ENCODE data around the gene NRM. TPM values are rescaled to one million over a fixed set of nuclear protein-coding genes. Genes with fewer than 3 reads are reported as not detected.

The NRM gene
- total RNA-seq, 4 donors from 2014 or later, result 2.3 to 9.0 (median 6.8) TPM

- peaks cover 80% of the 10 kb centered on the region for H3K36me3 ChIP-seq
- H3K4me1 ChIP-seq, result peaks cover 8% of the 10 kb centered on the region
- H3K27ac ChIP-seq, result no peak overlapping the region
- no peak overlapping the region for H3K4me3 ChIP-seq
- no peak for TF ChIP-seq POLR2AphosphoS5 (IDR thresholded peaks at IDR 0.05)
- TF ChIP-seq EP300 (IDR thresholded peaks at IDR 0.05), result no peak
- TF ChIP-seq POLR2A (IDR thresholded peaks at IDR 0.05), result no peak
- TF ChIP-seq, protein P1, sequence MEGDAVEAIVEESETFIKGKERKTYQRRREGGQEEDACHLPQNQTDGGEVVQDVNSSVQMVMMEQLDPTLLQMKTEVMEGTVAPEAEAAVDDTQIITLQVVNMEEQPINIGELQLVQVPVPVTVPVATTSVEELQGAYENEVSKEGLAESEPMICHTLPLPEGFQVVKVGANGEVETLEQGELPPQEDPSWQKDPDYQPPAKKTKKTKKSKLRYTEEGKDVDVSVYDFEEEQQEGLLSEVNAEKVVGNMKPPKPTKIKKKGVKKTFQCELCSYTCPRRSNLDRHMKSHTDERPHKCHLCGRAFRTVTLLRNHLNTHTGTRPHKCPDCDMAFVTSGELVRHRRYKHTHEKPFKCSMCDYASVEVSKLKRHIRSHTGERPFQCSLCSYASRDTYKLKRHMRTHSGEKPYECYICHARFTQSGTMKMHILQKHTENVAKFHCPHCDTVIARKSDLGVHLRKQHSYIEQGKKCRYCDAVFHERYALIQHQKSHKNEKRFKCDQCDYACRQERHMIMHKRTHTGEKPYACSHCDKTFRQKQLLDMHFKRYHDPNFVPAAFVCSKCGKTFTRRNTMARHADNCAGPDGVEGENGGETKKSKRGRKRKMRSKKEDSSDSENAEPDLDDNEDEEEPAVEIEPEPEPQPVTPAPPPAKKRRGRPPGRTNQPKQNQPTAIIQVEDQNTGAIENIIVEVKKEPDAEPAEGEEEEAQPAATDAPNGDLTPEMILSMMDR (IDR thresholded peaks at IDR 0.05), result no peak
- H3K9me3 ChIP-seq, result no peaks in the 10 kb centered on the region
- no peaks in the 10 kb centered on the region for H3K27me3 ChIP-seq
- no peak for DNase-seq (ENCODE audit: low spot score in 2 of 2)
- WGBS, result 63% methylated on average over 6 of the region's 6 CpGs
Measured at GRCh38 chr6:30707281-30707850, 16.6 kb upstream of the NRM start.

GRCh38 chr6:30705620-30706019, 14.8 kb upstream of the NRM start:
- TF ChIP-seq POLR2A (IDR thresholded peaks at IDR 0.05) (no peak), EP300 (IDR thresholded peaks at IDR 0.05) (no peak), POLR2AphosphoS5 (IDR thresholded peaks at IDR 0.05) (no peak)
- TF ChIP-seq, protein P1 (IDR thresholded peaks at IDR 0.05), result no peak
- DNase-seq (ENCODE audit: low spot score in 2 of 2), result no peak
- Histone ChIP-seq H3K4me1 (no peaks in the 10 kb centered on the region), H3K9me3 (no peaks in the 10 kb centered on the region), H3K36me3 (peaks cover 69% of the 10 kb centered on the region), H3K27me3 (no peaks in the 10 kb centered on the region), H3K4me3 (no peak overlapping the region), H3K27ac (no peak overlapping the region)
- 90% methylated on average over 4 of the region's 4 CpGs for WGBS

GRCh38 chr6:30703821-30704220, 13.0 kb upstream of the NRM start:
- no peaks in the 10 kb centered on the region for H3K27me3 ChIP-seq
- no peak for TF ChIP-seq POLR2A (IDR thresholded peaks at IDR 0.05)
- TF ChIP-seq, protein P1 (IDR thresholded peaks at IDR 0.05), result no peak
- no peak for TF ChIP-seq EP300 (IDR thresholded peaks at IDR 0.05)
- no peak for TF ChIP-seq POLR2AphosphoS5 (IDR thresholded peaks at IDR 0.05)
- peaks cover 68% of the 10 kb centered on the region for H3K36me3 ChIP-seq
- no peak overlapping the region for H3K27ac ChIP-seq
- no peaks in the 10 kb centered on the region for H3K4me1 ChIP-seq
- H3K4me3 ChIP-seq, result no peak overlapping the region
- H3K9me3 ChIP-seq, result no peaks in the 10 kb centered on the region
- 89% methylated on average over 4 of the region's 4 CpGs for WGBS
- DNase-seq (ENCODE audit: low spot score in 2 of 2), result no peak

- DNase-seq (ENCODE audit: low spot score in 2 of 2), result no peak
- Histone ChIP-seq H3K27me3 (no peaks in the 10 kb centered on the region), H3K27ac (no peak overlapping the region), H3K4me3 (no peak overlapping the region), H3K9me3 (no peaks in the 10 kb centered on the region), H3K36me3 (peaks cover 65% of the 10 kb centered on the region), H3K4me1 (no peaks in the 10 kb centered on the region)
- 93% methylated on average over 10 of the region's 10 CpGs for WGBS
- TF ChIP-seq POLR2A (IDR thresholded peaks at IDR 0.05), result no peak
- no peak for TF ChIP-seq POLR2AphosphoS5 (IDR thresholded peaks at IDR 0.05)
- no peak for TF ChIP-seq EP300 (IDR thresholded peaks at IDR 0.05)
- TF ChIP-seq, protein P1 (IDR thresholded peaks at IDR 0.05), result no peak
Measured at GRCh38 chr6:30703011-30703410, 12.2 kb upstream of the NRM start.

- Histone ChIP-seq H3K4me3 (no peak overlapping the region), H3K4me1 (no peaks in the 10 kb centered on the region), H3K9me3 (no peaks in the 10 kb centered on the region), H3K27me3 (no peaks in the 10 kb centered on the region), H3K36me3 (peaks cover 39% of the 10 kb centered on the region), H3K27ac (no peak overlapping the region)
- DNase-seq (ENCODE audit: low spot score in 2 of 2), result no peak
- WGBS, result 50% methylated on average over 4 of the region's 4 CpGs
- TF ChIP-seq POLR2AphosphoS5 (IDR thresholded peaks at IDR 0.05), result no peak
- TF ChIP-seq, protein P1 (IDR thresholded peaks at IDR 0.05), result no peak
- TF ChIP-seq EP300 (IDR thresholded peaks at IDR 0.05), result no peak
- no peak for TF ChIP-seq POLR2A (IDR thresholded peaks at IDR 0.05)
Measured at GRCh38 chr6:30700340-30700739, 9.6 kb upstream of the NRM start.

Data from suprapubic skin (tissue), 4 donors.